ENCODE measurements around the gene UBA7.

The UBA7 gene

DNA sequence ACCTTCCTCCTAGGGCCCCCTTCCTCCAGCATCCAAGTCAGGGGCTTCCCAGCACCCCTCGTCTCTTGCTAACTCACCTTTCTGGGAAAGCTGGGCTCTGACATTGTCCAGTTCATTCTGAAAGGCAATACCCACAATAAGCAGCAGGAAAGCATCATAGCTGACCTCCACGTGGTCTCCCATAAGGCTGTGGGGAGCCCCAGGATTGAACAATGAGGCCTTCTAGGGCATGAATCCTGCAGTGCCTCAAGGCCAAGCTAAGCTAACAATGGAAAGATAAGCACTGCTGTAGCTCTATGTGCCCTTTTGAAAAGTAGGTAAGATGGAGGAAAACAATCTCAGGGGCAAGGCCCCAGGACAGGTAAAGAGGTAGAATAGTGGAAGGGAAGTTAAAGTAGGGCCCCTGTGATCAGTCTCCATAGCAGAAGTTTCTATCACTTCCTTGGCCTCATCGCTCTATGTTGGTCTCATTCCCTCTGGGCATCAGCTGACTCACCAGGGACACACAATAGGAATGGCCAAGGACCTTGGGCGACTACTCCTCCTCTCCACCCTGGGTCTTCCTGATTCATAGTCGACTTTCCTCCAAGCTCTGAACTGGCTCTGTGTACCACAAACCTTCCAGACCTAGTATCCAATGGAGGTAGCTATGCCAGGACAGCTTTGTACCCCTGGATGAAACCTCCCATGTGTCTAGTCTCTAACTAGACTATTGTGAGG is 30.9 kb upstream of the UBA7 start:
- TF ChIP-seq, protein P1, sequence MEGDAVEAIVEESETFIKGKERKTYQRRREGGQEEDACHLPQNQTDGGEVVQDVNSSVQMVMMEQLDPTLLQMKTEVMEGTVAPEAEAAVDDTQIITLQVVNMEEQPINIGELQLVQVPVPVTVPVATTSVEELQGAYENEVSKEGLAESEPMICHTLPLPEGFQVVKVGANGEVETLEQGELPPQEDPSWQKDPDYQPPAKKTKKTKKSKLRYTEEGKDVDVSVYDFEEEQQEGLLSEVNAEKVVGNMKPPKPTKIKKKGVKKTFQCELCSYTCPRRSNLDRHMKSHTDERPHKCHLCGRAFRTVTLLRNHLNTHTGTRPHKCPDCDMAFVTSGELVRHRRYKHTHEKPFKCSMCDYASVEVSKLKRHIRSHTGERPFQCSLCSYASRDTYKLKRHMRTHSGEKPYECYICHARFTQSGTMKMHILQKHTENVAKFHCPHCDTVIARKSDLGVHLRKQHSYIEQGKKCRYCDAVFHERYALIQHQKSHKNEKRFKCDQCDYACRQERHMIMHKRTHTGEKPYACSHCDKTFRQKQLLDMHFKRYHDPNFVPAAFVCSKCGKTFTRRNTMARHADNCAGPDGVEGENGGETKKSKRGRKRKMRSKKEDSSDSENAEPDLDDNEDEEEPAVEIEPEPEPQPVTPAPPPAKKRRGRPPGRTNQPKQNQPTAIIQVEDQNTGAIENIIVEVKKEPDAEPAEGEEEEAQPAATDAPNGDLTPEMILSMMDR (conservative IDR thresholded peaks at IDR 0.05; ENCODE audit: low read length), result no peak
- no peak for DNase-seq (ENCODE audit: low read depth)
- no peak overlapping the region for H3K4me3 ChIP-seq (ENCODE audit: low read length)

DNA sequence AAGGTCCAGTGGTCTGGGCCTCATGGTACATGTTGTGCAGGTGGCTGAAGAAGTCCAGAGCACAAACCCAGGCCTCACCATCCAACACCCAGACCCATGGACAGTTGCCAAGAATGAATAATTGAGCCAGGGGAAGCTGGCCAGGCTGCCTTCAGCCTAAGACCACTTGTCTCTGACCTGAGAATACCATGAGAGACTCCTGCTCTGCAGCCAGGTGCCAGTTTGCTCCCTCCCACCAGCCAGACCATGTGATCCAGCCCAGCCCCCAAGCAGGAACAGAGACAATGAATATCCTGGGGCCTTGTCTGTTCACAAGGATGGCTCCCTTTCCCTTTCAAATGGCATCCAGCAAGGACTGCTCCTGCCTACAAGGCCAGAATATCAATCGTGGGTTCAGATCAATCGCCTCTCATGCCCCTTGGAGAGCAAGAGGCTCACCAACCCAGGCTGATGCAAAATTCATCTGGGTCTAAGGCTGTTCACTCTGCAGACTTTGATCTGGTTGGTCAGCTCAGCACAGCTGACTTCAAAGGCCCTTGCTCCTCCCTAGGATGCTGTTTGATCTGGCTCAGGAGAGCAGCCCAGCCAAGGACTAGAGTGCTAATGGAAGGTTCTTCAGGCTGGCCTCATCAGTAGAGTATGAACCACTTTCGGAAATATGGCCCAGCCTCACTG is 29.2 kb upstream of the UBA7 start:
- TF ChIP-seq, protein P1 (conservative IDR thresholded peaks at IDR 0.05; ENCODE audit: low read length), result no peak
- DNase-seq (ENCODE audit: low read depth), result no peak
- no peak overlapping the region for H3K4me3 ChIP-seq (ENCODE audit: low read length)

DNA sequence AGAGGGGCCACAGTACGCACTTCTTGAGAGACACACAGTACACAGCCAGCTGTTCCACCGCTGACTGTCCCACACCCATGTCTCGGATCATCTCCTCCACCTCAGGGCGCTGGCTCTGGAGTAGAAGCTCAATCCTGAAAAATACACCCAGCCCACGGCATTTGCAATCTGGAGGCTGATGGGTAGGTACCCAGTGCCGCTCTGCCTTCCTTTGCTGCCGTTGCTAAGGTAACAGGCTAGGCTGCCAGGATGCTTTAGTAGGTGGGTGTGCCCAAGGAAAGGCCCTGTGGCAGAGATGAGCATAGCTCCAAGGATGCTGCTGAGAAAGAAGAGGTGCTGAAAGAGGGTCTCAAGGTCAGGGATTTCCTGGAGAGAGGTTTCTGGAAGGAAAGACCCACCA is 28.1 kb upstream of the UBA7 start:
- H3K4me3 ChIP-seq (ENCODE audit: low read length), result no peak overlapping the region
- TF ChIP-seq, protein P1 (conservative IDR thresholded peaks at IDR 0.05; ENCODE audit: low read length), result no peak
- DNase-seq (ENCODE audit: low read depth), result no peak

DNA sequence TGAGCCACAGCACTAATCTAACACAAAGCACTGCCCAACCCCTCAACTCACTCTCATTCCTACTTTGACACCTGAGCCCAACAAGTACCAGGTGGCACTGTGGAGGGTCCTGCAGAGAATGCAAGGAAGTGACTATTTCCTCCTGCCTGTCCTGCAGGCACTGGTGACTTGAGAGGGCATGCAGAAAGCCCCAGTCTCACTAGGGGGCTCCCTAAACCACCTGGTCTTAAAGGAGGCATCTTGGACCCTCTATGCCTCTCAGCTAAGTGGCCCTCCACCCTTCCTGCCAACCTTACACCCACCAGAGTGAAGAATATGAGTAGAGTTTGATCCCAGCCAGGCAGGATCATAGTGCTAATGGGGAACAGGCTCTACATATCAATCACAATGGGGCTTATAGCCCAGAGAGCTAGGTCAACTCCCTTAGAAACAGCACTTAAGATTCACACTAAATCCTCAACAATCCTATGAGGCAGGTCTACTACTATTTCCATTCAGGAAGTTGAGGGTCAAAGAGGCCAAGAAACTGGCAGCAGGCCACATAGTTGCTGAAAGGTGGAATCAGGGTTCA is 27.5 kb upstream of the UBA7 start:
- no peak overlapping the region for H3K4me3 ChIP-seq (ENCODE audit: low read length)
- no peak for DNase-seq (ENCODE audit: low read depth)
- TF ChIP-seq, protein P1 (conservative IDR thresholded peaks at IDR 0.05; ENCODE audit: low read length), result peak; percentile 39

DNA sequence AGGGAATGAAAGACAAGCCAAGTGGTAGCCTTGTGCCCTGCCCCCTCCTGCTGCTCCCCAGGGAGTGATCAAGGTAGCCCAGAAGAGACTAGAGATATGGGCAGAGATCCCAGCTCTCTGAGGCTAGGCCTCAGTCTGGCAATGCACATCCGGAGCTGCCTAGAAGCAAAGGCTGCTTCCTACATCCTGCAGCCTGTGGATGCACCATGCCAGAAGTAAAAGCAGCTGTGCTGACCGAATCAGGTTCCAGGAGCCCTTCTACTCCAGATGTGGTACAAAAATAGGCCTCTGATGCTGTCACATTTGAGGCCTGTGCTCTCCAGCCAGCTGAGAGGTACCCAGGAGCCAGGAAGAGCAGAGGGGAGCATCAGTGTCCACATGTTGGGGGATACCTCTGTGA is 26.6 kb upstream of the UBA7 start:
- DNase-seq (ENCODE audit: low read depth), result peak; percentile 35
- TF ChIP-seq, protein P1 (conservative IDR thresholded peaks at IDR 0.05; ENCODE audit: low read length), result no peak
- H3K4me3 ChIP-seq (ENCODE audit: low read length), result no peak overlapping the region

DNA sequence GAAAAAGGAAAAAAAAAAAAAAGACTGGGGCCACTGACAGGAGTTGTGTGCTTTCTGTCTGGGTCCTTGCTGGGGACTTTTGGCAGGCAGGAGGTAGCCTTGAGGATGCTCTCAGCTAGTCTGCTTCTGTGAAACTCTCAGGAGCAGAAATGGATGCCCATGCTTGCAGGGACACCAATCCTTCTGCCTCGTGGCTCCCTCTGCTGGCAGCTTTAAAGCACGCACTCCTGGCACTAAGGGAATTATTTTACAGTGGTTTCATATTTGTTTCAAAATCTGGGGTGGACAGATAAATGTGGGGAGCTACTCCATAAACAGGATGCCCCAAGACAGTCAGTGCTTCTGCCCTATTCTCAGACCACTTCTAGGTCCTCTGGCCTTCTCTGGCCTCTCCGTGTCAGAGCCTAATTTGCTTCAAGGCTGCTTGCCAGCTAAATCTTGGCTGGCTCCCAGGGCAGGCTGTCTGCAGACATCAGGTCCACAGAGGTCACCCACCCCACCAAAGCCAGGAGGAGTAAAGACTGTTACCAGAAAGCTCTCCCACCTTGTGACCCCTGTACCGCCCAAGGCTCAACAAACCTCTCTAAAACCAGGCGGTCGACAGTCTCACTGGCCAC is 25.5 kb upstream of the UBA7 start:
- TF ChIP-seq, protein P1 (conservative IDR thresholded peaks at IDR 0.05; ENCODE audit: low read length), result peak; percentile 96
- peak; percentile 79 for DNase-seq (ENCODE audit: low read depth)
- H3K4me3 ChIP-seq (ENCODE audit: low read length), result no peak overlapping the region

All from AG10803 (cell line).